Peyer's patch (tissue), 4 donors: Measurements from ENCODE around the gene MMD2.

Source experiments
- POLR2A ChIP-seq, 2 donors: fragments of 450-650 bp; IDR thresholded peaks; one replicate each; pipeline ENCODE4 v1.5.1; 2017; ENCODE audit warnings: antibody characterized with exemption in 2 of 2, mild to moderate bottlenecking in 2 of 2, moderate library complexity in 2 of 2
- TF ChIP-seq, protein P1 (sequence below), 6 experiments: fragments of 450-650 bp in 4 of 6; fragments of 200-600 bp in 2 of 6; sonication (generic) in 1 of 6; IDR thresholded peaks; one replicate each; pipeline ENCODE4 v1.5.1; 2017 to 2019; ENCODE audit warnings: antibody characterized with exemption in 6 of 6, mild to moderate bottlenecking in 3 of 6, moderate library complexity in 1 of 6

DNA sequence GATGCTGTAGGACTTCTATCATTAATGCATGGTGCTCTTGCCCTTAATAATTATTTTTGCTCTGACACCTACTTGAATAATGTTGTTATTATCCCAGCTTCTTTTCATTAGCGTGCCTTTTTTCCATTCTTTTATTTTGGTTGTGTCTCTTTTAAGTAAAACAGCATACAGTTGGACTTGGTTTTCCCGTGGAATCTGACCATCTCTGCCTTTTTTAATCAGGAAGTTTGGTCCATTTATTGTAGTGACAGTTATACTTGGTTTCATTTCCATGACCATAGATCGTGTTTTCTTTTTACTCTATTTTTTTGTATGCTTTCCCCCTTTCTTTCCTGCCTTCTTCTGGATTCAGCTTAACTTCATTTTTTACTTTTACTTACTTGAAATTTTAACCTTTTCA, 101.8 kb downstream of the MMD2 start:
- TF ChIP-seq, protein P1, sequence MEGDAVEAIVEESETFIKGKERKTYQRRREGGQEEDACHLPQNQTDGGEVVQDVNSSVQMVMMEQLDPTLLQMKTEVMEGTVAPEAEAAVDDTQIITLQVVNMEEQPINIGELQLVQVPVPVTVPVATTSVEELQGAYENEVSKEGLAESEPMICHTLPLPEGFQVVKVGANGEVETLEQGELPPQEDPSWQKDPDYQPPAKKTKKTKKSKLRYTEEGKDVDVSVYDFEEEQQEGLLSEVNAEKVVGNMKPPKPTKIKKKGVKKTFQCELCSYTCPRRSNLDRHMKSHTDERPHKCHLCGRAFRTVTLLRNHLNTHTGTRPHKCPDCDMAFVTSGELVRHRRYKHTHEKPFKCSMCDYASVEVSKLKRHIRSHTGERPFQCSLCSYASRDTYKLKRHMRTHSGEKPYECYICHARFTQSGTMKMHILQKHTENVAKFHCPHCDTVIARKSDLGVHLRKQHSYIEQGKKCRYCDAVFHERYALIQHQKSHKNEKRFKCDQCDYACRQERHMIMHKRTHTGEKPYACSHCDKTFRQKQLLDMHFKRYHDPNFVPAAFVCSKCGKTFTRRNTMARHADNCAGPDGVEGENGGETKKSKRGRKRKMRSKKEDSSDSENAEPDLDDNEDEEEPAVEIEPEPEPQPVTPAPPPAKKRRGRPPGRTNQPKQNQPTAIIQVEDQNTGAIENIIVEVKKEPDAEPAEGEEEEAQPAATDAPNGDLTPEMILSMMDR (IDR thresholded peaks at IDR 0.05) = no peak
- no peak for TF ChIP-seq POLR2A (IDR thresholded peaks at IDR 0.05)
